Prostate gland (tissue), 2 donors: Measurements from ENCODE around the gene C17orf113. TPM values are rescaled to one million over a fixed set of nuclear protein-coding genes. Genes with fewer than 3 reads are reported as not detected.

Experiments
- DNase-seq: peaks from one replicate; pipeline ENCODE4 v3.0.0-alpha.2; 2019; ENCODE audit warnings: low spot score
- H3K27ac ChIP-seq, 2 donors: fragments of 200-600 bp; sonication (generic); 2 replicates each; pipeline ENCODE4 v1.5.1; 2017 to 2019
- H3K27me3 ChIP-seq: fragments of 200-600 bp; sonication (generic); replicated peaks from 2 replicates; pipeline ENCODE4 v1.5.1; 2019; ENCODE audit not compliant: insufficient read depth
- H3K36me3 ChIP-seq, 2 donors: fragments of 200-600 bp; sonication (generic); 1 replicate in 1 of 2; 2 replicates in 1 of 2; pipeline versions ENCODE4 v1.5.1 to v1.8.1; 2017 to 2019
- H3K4me1 ChIP-seq: fragments of 200-600 bp; sonication (generic); replicated peaks from 2 replicates; pipeline ENCODE4 v1.5.1; 2019
- H3K4me3 ChIP-seq, 2 donors: fragments of 200-600 bp; sonication (generic); 2 replicates each; pipeline ENCODE4 v1.5.1; 2017 to 2019
- H3K9me3 ChIP-seq: fragments of 200-600 bp; sonication (generic); 2 replicates; pipeline ENCODE4 v1.5.1; 2017
- POLR2A ChIP-seq: fragments of 450-650 bp; IDR thresholded peaks from one replicate; pipeline ENCODE4 v1.6.1; 2016; ENCODE audit warnings: antibody characterized with exemption, mild to moderate bottlenecking
- POLR2AphosphoS5 ChIP-seq: sonication (generic); formaldehyde crosslinking; IDR thresholded peaks from one replicate; pipeline ENCODE4 v1.6.1; 2017; ENCODE audit warnings: antibody characterized with exemption
- WGBS: methylation state at CpG from one replicate; pipeline ENCODE4 v1.1.5; 2018; 5-methylcytosine and 5-hydroxymethylcytosine counted together
- intact Hi-C: fragments of 100-400 bp; cut with DNase I; formaldehyde crosslinking; loops from one replicate; pipeline ENCODE4 v1.14.2; 2022
- total RNA-seq, 2 donors: library from RNA; depleted of rRNA; stranded (reverse); fragments of >200 nt; gene quantifications; one replicate each; pipeline ENCODE4 v1.1.0, GENCODE V29; 2016
- TF ChIP-seq, protein P1 (sequence below), 4 experiments: fragments of 200-600 bp in 2 of 4; fragments of 450-650 bp in 2 of 4; sonication (generic) in 2 of 4; IDR thresholded peaks; 1 replicate in 3 of 4; 2 replicates in 1 of 4; pipeline ENCODE4 v1.5.1; 2016 to 2019; ENCODE audit warnings: antibody characterized with exemption in 4 of 4, mild to moderate bottlenecking in 2 of 4, moderate library complexity in 2 of 4

Gene C17orf113
- total RNA-seq, 2 donors from 2014 or later, result 4.2 to 4.8 TPM

DNA sequence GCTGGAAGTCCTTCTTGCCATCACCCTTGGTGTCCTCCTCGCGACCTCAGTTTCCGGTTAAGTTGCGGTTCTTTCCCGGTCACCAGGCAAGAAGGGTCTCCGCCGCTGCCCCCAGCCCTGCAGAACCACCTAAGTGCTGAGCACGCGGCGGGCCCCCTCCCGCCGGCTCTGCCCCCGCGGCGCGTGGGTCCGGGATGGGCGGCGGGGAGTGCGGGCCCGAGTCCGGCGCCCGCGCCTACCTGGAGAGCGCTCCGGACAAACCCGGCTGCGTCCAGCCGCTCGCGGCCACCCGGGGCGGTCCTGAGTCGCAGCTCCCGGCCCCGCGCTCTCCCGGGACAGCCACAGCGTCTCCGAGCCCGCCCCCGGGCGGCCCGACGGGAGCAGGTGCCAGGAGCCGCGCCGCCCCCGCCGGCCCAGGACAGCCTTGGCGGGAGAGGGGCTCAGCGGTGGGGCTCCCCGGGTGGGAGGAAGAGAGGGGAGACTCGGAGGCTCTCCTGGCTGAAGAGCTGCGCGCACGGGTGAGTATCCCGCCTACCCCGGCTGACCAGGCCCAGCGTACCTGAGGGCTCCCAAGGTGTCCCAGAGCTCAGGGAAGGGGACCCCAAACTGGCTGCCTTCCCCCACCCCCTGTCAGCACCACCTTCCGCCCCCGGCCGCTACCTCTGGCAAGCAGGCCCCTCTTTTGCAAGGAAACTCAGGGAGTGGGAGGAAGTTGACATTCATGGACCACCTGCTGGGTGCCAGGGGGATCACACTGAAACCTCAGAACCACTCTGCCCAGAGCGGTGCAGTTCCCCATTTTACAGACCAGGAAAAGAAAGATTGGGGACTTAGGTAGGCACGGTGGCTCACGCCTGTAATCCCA, 22.2 kb upstream of the C17orf113 start:
- intact Hi-C loops, result no loop called here
- peak overlapping the region; percentile 13 to 30 for H3K4me3 ChIP-seq
- H3K9me3 ChIP-seq, result no peaks in the 10 kb centered on the region
- H3K27ac ChIP-seq, result no peak overlapping the region
- no peaks in the 10 kb centered on the region for H3K4me1 ChIP-seq
- no peaks in the 10 kb centered on the region for H3K36me3 ChIP-seq
- H3K27me3 ChIP-seq, result no peaks in the 10 kb centered on the region
- DNase-seq, result no peak
- TF ChIP-seq, protein P1, sequence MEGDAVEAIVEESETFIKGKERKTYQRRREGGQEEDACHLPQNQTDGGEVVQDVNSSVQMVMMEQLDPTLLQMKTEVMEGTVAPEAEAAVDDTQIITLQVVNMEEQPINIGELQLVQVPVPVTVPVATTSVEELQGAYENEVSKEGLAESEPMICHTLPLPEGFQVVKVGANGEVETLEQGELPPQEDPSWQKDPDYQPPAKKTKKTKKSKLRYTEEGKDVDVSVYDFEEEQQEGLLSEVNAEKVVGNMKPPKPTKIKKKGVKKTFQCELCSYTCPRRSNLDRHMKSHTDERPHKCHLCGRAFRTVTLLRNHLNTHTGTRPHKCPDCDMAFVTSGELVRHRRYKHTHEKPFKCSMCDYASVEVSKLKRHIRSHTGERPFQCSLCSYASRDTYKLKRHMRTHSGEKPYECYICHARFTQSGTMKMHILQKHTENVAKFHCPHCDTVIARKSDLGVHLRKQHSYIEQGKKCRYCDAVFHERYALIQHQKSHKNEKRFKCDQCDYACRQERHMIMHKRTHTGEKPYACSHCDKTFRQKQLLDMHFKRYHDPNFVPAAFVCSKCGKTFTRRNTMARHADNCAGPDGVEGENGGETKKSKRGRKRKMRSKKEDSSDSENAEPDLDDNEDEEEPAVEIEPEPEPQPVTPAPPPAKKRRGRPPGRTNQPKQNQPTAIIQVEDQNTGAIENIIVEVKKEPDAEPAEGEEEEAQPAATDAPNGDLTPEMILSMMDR (IDR thresholded peaks at IDR 0.05), result peak in 1 of 4 experiments; percentile 8
- TF ChIP-seq POLR2AphosphoS5, result no peak
- WGBS, result 9% methylated on average over 41 of the region's 67 CpGs

DNA sequence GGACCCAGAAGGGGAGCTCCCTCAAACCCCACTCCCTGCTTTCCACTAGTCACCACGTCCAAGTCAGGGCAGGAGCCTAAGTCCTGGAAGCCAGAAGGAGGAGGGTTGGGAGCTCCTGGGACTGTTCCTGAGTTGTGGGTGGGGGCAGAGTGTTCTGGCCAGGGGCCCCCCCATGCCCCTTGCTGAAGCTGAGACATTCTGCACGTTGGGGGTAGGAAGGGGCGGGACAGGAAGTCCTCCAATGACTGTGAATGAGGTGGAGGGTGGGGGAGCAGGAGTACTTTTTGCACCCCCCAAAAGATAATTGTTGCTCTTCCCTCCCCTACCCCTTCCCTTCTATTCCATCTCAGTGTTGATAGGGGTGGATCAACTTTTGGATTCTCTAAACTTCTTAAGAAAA, 21.4 kb upstream of the C17orf113 start:
- intact Hi-C loops, result no loop called here
- H3K4me3 ChIP-seq, result peak overlapping the region in 1 of 2 donors; percentile 30
- H3K36me3 ChIP-seq, result no peaks in the 10 kb centered on the region
- DNase-seq, result no peak
- no peaks in the 10 kb centered on the region for H3K27me3 ChIP-seq
- no peak for TF ChIP-seq POLR2AphosphoS5
- no peak for TF ChIP-seq POLR2A
- TF ChIP-seq, protein P1 (IDR thresholded peaks at IDR 0.05), result no peak
- no peaks in the 10 kb centered on the region for H3K9me3 ChIP-seq
- H3K27ac ChIP-seq, result no peak overlapping the region
- no peaks in the 10 kb centered on the region for H3K4me1 ChIP-seq
- WGBS, result 21% methylated on average over 3 of the region's 3 CpGs

DNA sequence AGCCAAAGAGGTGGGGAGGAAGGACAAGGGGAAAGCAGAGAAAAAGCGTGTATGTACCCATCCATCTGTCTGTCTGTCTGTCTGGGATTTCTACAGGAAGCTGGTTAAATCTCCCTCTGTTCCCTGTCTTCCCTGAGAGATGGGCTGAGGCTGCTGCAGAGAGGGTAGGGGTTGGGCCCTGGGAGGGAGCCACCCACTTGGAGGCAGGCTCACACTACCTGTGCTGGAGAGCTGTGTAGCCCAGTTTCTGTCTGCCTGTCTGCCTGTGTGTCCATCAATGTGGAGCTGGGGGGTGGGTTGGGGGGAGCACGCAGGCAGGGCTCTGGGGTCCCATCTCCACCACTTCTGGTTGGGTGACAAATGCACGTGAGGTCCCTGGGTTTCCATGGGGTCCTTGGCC, 18.6 kb upstream of the C17orf113 start:
- WGBS, result 74% methylated on average over 3 of the region's 3 CpGs
- DNase-seq, result no peak
- no peaks in the 10 kb centered on the region for H3K4me1 ChIP-seq
- intact Hi-C loops, result loop anchor here (5.0 kb wide), 1 partner anchor 48 kb away; no protein-coding TSS in a partner anchor
- no peak overlapping the region for H3K27ac ChIP-seq
- TF ChIP-seq POLR2AphosphoS5, result no peak
- no peak for TF ChIP-seq POLR2A
- TF ChIP-seq, protein P1 (IDR thresholded peaks at IDR 0.05), result no peak
- H3K27me3 ChIP-seq, result no peaks in the 10 kb centered on the region
- no peak overlapping the region for H3K4me3 ChIP-seq
- no peaks in the 10 kb centered on the region for H3K9me3 ChIP-seq
- H3K36me3 ChIP-seq, result no peaks in the 10 kb centered on the region

DNA sequence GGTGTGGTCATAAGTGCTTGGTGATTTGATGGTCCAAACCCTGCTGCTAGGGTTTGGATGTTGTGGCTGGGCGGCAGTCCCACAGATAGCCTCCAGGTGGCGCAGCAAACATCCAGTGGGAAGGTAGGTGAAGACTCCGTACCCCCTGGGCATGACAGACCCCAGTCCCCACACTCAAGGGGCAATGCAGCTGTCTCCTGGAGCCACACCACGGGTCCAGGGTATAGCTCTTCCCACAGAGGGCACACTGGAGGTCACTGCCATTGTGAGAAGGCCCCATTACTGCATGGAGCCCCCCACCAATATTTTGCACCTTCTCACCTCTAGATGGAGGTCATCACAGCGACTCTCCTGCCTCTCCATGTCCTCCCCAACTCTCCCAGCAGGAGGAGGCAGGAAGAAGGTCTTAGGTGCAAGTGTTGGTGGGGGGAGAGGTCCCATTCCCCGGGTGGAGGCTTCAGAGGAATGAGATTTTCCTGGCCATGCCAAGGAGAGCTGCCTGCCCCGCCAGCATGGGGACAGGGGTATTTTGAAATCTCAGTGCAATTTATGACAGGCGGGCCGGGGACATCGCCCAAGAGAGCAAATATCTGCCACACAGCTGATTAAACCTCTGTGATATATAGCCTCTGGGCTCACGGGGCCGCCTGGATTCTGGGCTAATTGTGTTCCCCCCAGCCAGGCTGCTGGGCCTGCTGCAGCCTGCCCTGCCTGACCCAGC, 17.1 kb upstream of the C17orf113 start:
- intact Hi-C loops, result loop anchor here (5.0 kb wide), 1 partner anchor 50 kb away; no protein-coding TSS in a partner anchor

More for the DNA sequence above, 17.1 kb upstream of the C17orf113 start:
- DNase-seq, result peak; percentile 61
- H3K36me3 ChIP-seq, result no peaks in the 10 kb centered on the region
- H3K4me3 ChIP-seq, result no peak overlapping the region
- peak; percentile 44 for TF ChIP-seq POLR2AphosphoS5
- TF ChIP-seq, protein P1 (IDR thresholded peaks at IDR 0.05), result peak; percentile 76 to 86 (median 82)
- no peak for TF ChIP-seq POLR2A
- H3K4me1 ChIP-seq, result no peaks in the 10 kb centered on the region
- no peaks in the 10 kb centered on the region for H3K9me3 ChIP-seq
- no peak overlapping the region for H3K27ac ChIP-seq
- no peaks in the 10 kb centered on the region for H3K27me3 ChIP-seq
- WGBS, result 33% methylated on average over 12 of the region's 12 CpGs
